Thyroid gland (tissue), 4 donors: ENCODE data around the gene CD58.

Experiments
- CTCF ChIP-seq, 6 experiments: fragments of 200-600 bp in 3 of 6; fragments of 450-650 bp in 3 of 6; sonication (generic) in 3 of 6; IDR thresholded peaks; one replicate each; pipeline ENCODE4 v1.5.1; 2016 to 2019; ENCODE audit warnings: antibody characterized with exemption in 6 of 6, mild to moderate bottlenecking in 2 of 6, inconsistent platforms in 1 of 6, moderate library complexity in 1 of 6
- POLR2A ChIP-seq, 2 donors: fragments of 450-650 bp; IDR thresholded peaks; one replicate each; pipeline ENCODE4 v1.6.1; 2017; ENCODE audit warnings: antibody characterized with exemption in 2 of 2, mild to moderate bottlenecking in 2 of 2, moderate library complexity in 1 of 2

- no peak for TF ChIP-seq CTCF (IDR thresholded peaks at IDR 0.05)
- TF ChIP-seq POLR2A (IDR thresholded peaks at IDR 0.05): no peak
These were observed 11.5 kb downstream of the CD58 start for GRCh38 chr1:116559304-116559761.
